DMS53 treated with DMSO at 0.1 percent for 48 hours (cell line): ENCODE results near the gene PLXNA4.

Experiments
- DNase-seq: peaks from one replicate; lab custom pipeline; 2025; ENCODE audit not compliant: unreplicated experiment; lab: John Stamatoyannopoulos, UW

Gene PLXNA4

GRCh38 chr7:132362059-132362458 lies 214.2 kb downstream of the PLXNA4 start:
- DNase-seq, result no peak

- DNase-seq, result no peak
Measured at GRCh38 chr7:132361146-132361545, 215.1 kb downstream of the PLXNA4 start.

GRCh38 chr7:132359743-132360142 lies 216.5 kb downstream of the PLXNA4 start:
- DNase-seq, result no peak

- no peak for DNase-seq
Measured at GRCh38 chr7:132355048-132355447, 221.2 kb downstream of the PLXNA4 start.

- no peak for DNase-seq
Measured at GRCh38 chr7:132354527-132354926, 221.7 kb downstream of the PLXNA4 start.

- no peak for DNase-seq
Measured at GRCh38 chr7:132353936-132354335, 222.3 kb downstream of the PLXNA4 start.

GRCh38 chr7:132352800-132353199 lies 223.5 kb downstream of the PLXNA4 start:
- no peak for DNase-seq

- no peak for DNase-seq
Measured at GRCh38 chr7:132351954-132352499, 224.2 kb downstream of the PLXNA4 start.

- no peak for DNase-seq
Measured at GRCh38 chr7:132350741-132351140, 225.5 kb downstream of the PLXNA4 start.

GRCh38 chr7:132349075-132349474 lies 227.2 kb downstream of the PLXNA4 start:
- no peak for DNase-seq

- no peak for DNase-seq
Measured at GRCh38 chr7:132348341-132348740, 227.9 kb downstream of the PLXNA4 start.

GRCh38 chr7:132347858-132348257 lies 228.4 kb downstream of the PLXNA4 start:
- DNase-seq, result no peak

GRCh38 chr7:132347123-132347522 lies 229.1 kb downstream of the PLXNA4 start:
- DNase-seq, result no peak

GRCh38 chr7:132345543-132346129 lies 230.6 kb downstream of the PLXNA4 start:
- DNase-seq, result no peak

GRCh38 chr7:132345030-132345429 lies 231.2 kb downstream of the PLXNA4 start:
- no peak for DNase-seq

GRCh38 chr7:132343199-132343598 lies 233.1 kb downstream of the PLXNA4 start:
- no peak for DNase-seq

- no peak for DNase-seq
Measured at GRCh38 chr7:132337450-132338080, 238.7 kb downstream of the PLXNA4 start.

- DNase-seq, result no peak
Measured at GRCh38 chr7:132336797-132337196, 239.5 kb downstream of the PLXNA4 start.

GRCh38 chr7:132333301-132333700 lies 243.0 kb downstream of the PLXNA4 start:
- no peak for DNase-seq

- DNase-seq, result no peak
Measured at GRCh38 chr7:132328760-132329159, 247.5 kb downstream of the PLXNA4 start.

GRCh38 chr7:132328047-132328620 lies 248.1 kb downstream of the PLXNA4 start:
- no peak for DNase-seq

- no peak for DNase-seq
Measured at GRCh38 chr7:132326878-132327589, 249.2 kb downstream of the PLXNA4 start.
